Nephron (organoid): ENCODE data around the gene EFCAB11.
A peak's percentile ranks its signal among the peaks of the same experiment; 100 is the strongest.

ENCODE experiments used
- H3K27ac Mint-ChIP-seq, 3 experiments: 2 replicates each; pipeline ENCODE4 v1.8.0; 2020; ENCODE audit warnings: mixed read lengths in 3 of 3, mild to moderate bottlenecking in 2 of 3, moderate library complexity in 1 of 3
- H3K27me3 Mint-ChIP-seq: 2 replicates; pipeline ENCODE4 v1.8.0; 2021; ENCODE audit warnings: low read depth, mild to moderate bottlenecking, moderate library complexity, mixed read lengths
- H3K36me3 Mint-ChIP-seq: 2 replicates; pipeline ENCODE4 v1.8.0; 2020; ENCODE audit warnings: low read depth, mixed read lengths
- H3K4me1 Mint-ChIP-seq: 2 replicates; pipeline ENCODE4 v1.8.0; 2020; ENCODE audit warnings: mixed read lengths
- H3K4me3 Mint-ChIP-seq, 3 experiments: 2 replicates each; pipeline ENCODE4 v1.8.0; 2020; ENCODE audit warnings: mild to moderate bottlenecking in 3 of 3, mixed read lengths in 3 of 3, moderate library complexity in 2 of 3
- H3K9me3 Mint-ChIP-seq: 2 replicates; pipeline ENCODE4 v1.8.0; 2020; ENCODE audit warnings: mixed read lengths
- TF ChIP-seq, protein P1 (sequence below), 3 experiments: fragments of 200-600 bp; sonication (generic); IDR thresholded peaks; one replicate each; pipeline ENCODE4 v1.5.0; 2021; ENCODE audit warnings: antibody characterized with exemption in 3 of 3; ENCODE audit not compliant: unreplicated experiment in 3 of 3

EFCAB11 gene

DNA sequence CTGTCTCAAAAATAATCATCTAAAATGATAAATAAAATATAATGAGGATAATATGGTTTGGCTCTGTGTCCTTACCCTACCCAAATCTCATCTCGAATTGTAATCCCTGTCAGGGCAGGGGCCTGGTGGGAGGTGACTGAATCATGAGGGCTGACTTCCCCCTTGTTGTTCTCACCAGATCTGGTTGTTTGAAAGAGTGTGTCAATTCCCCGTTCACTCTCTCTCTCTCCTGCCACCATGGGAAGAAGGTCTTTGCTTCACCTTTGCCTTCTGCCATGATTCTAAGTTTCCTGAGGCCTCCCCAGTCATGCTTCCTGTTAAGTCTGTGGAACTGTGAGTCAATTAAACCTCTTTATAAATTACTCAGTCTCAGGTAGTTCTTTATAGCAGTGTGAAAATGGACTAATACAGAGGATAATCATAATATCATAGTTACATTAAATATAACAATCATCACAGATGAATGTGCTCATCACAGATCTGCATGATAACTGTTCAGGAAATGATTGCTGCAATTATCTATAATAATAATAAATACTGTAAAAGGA, 12.6 kb downstream of the EFCAB11 start:
- peaks cover 8% of the 10 kb centered on the region for H3K36me3 Mint-ChIP-seq
- TF ChIP-seq, protein P1, sequence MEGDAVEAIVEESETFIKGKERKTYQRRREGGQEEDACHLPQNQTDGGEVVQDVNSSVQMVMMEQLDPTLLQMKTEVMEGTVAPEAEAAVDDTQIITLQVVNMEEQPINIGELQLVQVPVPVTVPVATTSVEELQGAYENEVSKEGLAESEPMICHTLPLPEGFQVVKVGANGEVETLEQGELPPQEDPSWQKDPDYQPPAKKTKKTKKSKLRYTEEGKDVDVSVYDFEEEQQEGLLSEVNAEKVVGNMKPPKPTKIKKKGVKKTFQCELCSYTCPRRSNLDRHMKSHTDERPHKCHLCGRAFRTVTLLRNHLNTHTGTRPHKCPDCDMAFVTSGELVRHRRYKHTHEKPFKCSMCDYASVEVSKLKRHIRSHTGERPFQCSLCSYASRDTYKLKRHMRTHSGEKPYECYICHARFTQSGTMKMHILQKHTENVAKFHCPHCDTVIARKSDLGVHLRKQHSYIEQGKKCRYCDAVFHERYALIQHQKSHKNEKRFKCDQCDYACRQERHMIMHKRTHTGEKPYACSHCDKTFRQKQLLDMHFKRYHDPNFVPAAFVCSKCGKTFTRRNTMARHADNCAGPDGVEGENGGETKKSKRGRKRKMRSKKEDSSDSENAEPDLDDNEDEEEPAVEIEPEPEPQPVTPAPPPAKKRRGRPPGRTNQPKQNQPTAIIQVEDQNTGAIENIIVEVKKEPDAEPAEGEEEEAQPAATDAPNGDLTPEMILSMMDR (IDR thresholded peaks at IDR 0.05; ENCODE audit: unreplicated experiment in 3 of 3): no peak
- no peak overlapping the region for H3K4me3 Mint-ChIP-seq
- H3K27ac Mint-ChIP-seq: no peak overlapping the region
- no peaks in the 10 kb centered on the region for H3K9me3 Mint-ChIP-seq
- H3K4me1 Mint-ChIP-seq: no peaks in the 10 kb centered on the region
- H3K27me3 Mint-ChIP-seq: no peaks in the 10 kb centered on the region

DNA sequence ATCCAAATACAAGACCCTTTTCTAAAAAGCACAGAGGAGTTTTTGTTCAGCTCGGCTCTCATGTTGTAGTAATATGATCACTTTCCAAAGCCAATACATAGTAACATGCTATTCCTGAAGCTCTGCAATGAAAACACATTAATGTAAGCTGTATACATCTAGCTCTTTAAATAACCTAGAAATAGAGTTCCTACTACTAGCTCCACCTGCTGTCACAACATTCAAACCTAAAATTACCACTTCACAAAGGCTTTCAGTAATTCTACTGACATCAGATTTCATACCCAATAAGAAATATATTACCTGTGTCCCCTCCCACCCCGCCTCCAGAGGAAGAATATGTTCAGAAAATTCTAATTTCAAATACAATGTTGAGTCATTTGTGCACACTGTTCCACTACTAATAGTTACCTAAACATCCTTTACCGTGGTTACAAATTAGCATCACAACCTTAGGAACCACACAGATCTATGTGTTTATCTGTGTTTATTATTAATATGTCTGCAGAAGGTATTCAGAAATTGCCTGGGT, 17.8 kb downstream of the EFCAB11 start:
- no peaks in the 10 kb centered on the region for H3K4me1 Mint-ChIP-seq
- peaks cover 4% of the 10 kb centered on the region for H3K36me3 Mint-ChIP-seq
- no peaks in the 10 kb centered on the region for H3K9me3 Mint-ChIP-seq
- H3K4me3 Mint-ChIP-seq: no peak overlapping the region
- H3K27me3 Mint-ChIP-seq: peaks cover 3% of the 10 kb centered on the region
- no peak overlapping the region for H3K27ac Mint-ChIP-seq
- TF ChIP-seq, protein P1 (IDR thresholded peaks at IDR 0.05; ENCODE audit: unreplicated experiment in 3 of 3): peak in 2 of 3 experiments; percentile 14 to 27

DNA sequence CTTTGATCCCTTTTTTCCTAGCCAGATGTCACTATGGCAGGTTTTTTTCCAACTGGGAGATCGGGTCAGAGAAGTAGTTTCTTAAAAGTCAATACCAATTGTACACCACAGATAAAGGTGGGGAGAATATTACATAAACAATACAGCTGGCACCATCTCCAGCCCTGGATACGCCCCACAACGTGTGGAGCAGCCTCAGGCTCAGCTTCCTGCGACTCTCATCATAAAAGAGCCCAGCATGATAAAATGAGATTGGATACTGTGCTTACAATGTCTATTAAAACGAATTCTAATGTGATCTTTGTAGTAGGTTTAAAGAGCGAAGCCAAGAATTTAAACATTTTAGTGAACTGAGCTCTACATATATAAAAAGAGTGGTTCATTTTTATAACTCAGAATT, 21.5 kb downstream of the EFCAB11 start:
- Mint-ChIP-seq H3K36me3 (peaks cover 15% of the 10 kb centered on the region), H3K27ac (no peak overlapping the region), H3K27me3 (peaks cover 3% of the 10 kb centered on the region), H3K4me1 (no peaks in the 10 kb centered on the region), H3K9me3 (no peaks in the 10 kb centered on the region), H3K4me3 (no peak overlapping the region)
- TF ChIP-seq, protein P1 (IDR thresholded peaks at IDR 0.05; ENCODE audit: unreplicated experiment in 3 of 3): no peak

DNA sequence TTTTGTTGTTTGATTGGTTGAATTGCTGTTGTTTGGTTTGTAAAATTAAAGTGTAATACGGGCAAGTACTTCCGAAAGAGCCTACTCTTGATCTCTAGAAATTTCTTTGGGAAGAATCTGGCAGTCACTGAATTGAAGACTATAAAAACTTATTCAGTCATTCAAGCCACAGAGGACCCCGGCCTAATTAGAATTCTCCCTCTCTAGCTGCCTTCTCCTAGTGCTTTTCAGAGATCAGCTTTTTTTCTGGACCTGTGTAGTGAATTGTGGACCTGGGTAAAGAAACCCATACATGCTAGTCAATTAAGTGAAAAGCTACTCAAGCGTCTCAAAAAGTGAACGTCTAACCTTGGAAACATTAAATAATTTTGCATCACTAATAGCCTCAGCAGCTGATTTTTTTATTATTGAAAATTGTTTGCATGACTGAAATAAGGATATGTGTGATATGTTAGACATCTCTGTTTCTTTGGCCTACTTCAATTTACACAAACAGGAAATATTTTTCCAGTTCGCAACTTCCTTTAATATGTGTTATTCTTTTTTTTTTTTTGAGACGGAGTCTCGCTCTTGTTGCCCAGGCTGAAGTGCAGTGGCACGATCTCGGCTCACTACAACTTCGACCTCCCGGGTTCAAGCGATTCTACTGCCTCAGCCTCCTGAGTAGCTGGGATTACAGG, 27.2 kb downstream of the EFCAB11 start:
- H3K4me3 Mint-ChIP-seq: no peak overlapping the region
- peaks cover 14% of the 10 kb centered on the region for H3K36me3 Mint-ChIP-seq
- H3K4me1 Mint-ChIP-seq: no peaks in the 10 kb centered on the region
- no peak overlapping the region for H3K27ac Mint-ChIP-seq
- H3K9me3 Mint-ChIP-seq: no peaks in the 10 kb centered on the region
- TF ChIP-seq, protein P1 (IDR thresholded peaks at IDR 0.05; ENCODE audit: unreplicated experiment in 3 of 3): no peak
- H3K27me3 Mint-ChIP-seq: no peaks in the 10 kb centered on the region

DNA sequence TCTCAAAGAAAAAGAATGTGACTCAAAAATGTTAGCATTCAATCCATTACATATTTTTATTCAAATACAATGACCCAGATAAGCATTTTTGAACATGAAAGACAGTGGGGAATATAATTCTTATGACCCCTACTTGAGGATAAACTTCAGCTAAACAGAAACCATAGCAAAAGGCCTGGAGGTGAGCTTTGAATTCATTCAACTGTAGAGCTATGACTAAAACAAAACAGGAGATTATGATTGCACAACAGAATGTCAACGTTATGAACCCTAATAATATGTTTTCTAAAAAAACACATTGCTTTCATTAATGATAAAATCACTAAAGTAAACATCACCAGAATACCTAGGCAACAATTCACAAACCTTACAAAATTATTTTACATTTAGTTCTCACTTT, 27.8 kb downstream of the EFCAB11 start:
- H3K4me3 Mint-ChIP-seq: no peak overlapping the region
- no peaks in the 10 kb centered on the region for H3K9me3 Mint-ChIP-seq
- peaks cover 14% of the 10 kb centered on the region for H3K36me3 Mint-ChIP-seq
- H3K27ac Mint-ChIP-seq: no peak overlapping the region
- H3K27me3 Mint-ChIP-seq: no peaks in the 10 kb centered on the region
- TF ChIP-seq, protein P1 (IDR thresholded peaks at IDR 0.05; ENCODE audit: unreplicated experiment in 3 of 3): no peak
- H3K4me1 Mint-ChIP-seq: no peaks in the 10 kb centered on the region

DNA sequence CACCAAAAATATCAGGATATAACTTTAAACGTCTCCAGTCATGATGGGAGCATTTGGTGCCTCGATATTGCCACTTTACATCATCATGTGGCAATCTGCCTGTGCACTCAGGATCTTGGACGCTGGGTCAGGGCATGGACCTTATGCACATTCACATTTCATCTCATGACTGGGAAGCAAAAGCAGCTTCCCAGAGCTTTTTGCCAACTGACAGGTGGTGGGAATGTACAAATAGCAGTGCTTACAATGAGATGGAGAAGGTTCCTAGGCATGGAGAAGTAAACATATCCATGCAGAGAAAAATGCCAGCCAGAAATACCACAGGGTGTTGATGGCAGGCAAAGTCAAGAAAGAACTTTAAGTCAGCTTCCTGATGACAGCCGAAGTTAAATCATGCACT, 30.3 kb downstream of the EFCAB11 start:
- TF ChIP-seq, protein P1 (IDR thresholded peaks at IDR 0.05; ENCODE audit: unreplicated experiment in 3 of 3): no peak
- H3K4me1 Mint-ChIP-seq: peaks cover 8% of the 10 kb centered on the region
- H3K4me3 Mint-ChIP-seq: no peak overlapping the region
- no peaks in the 10 kb centered on the region for H3K9me3 Mint-ChIP-seq
- H3K27me3 Mint-ChIP-seq: no peaks in the 10 kb centered on the region
- peaks cover 3% of the 10 kb centered on the region for H3K36me3 Mint-ChIP-seq
- no peak overlapping the region for H3K27ac Mint-ChIP-seq
